Heart left ventricle (tissue), 16 donors: ENCODE data around the gene CABLES2. TPM values are rescaled to one million over a fixed set of nuclear protein-coding genes. Genes with fewer than 3 reads are reported as not detected.
A peak's percentile ranks its signal among the peaks of the same experiment; 100 is the strongest.

Experiments used
- ATAC-seq, 4 donors: fragments of 200-7000 bp; cut with Tn5 transposase; one replicate each; pipeline ENCODE4 v1.9.1; 2020 to 2022; ENCODE audit warnings: moderate library complexity in 4 of 4, mild to moderate bottlenecking in 3 of 4, moderate number of reproducible peaks in 1 of 4
- DNase-seq, 5 donors: peaks; one replicate each; pipeline ENCODE4 v3.0.0-alpha.2; 2020
- H3K27ac ChIP-seq, 12 donors: fragments of 200-600 bp; sonication (generic) in 4 of 12; one replicate each; pipeline versions ENCODE4 v1.5.0 to v1.8.0; 2016 to 2022; ENCODE audit warnings: mild to moderate bottlenecking in 2 of 12
- H3K27me3 ChIP-seq, 9 donors: fragments of 200-600 bp; sonication (generic) in 2 of 9; one replicate each; pipeline versions ENCODE4 v1.5.1 to v1.8.0; 2016 to 2022; ENCODE audit warnings: mild to moderate bottlenecking in 3 of 9
- H3K36me3 ChIP-seq, 9 donors: fragments of 200-600 bp; sonication (generic) in 2 of 9; one replicate each; pipeline versions ENCODE4 v1.5.0 to v1.8.0; 2018 to 2022; ENCODE audit warnings: mild to moderate bottlenecking in 2 of 9
- H3K4me1 ChIP-seq, 12 donors: fragments of 200-600 bp; sonication (generic) in 4 of 12; one replicate each; pipeline versions ENCODE4 v1.5.0 to v1.8.0; 2016 to 2022; ENCODE audit warnings: mild to moderate bottlenecking in 3 of 12
- H3K4me3 ChIP-seq, 12 donors: fragments of 200-600 bp; sonication (generic) in 4 of 12; one replicate each; pipeline versions ENCODE4 v1.5.0 to v1.8.0; 2017 to 2022; ENCODE audit warnings: mild to moderate bottlenecking in 9 of 12, moderate library complexity in 4 of 12
- H3K9me3 ChIP-seq, 12 donors: fragments of 200-600 bp; sonication (generic) in 4 of 12; one replicate each; pipeline versions ENCODE4 v1.5.0 to v1.8.0; 2016 to 2022; ENCODE audit warnings: mild to moderate bottlenecking in 1 of 12
- CTCF ChIP-seq, 12 donors: fragments of 200-600 bp; sonication (generic) in 4 of 12; IDR thresholded peaks; one replicate each; pipeline versions ENCODE4 v1.5.0 to v1.8.0; 2018 to 2022; ENCODE audit warnings: antibody characterized with exemption in 12 of 12, mild to moderate bottlenecking in 5 of 12
- POLR2A ChIP-seq, 2 donors: fragments of 450-650 bp; IDR thresholded peaks; one replicate each; pipeline ENCODE4 v1.6.1; 2017; ENCODE audit warnings: antibody characterized with exemption in 2 of 2, mild to moderate bottlenecking in 2 of 2, moderate library complexity in 2 of 2
- WGBS, 4 donors: extraction: QIAGEN DNeasy Blood & Tissue Kit in 2 of 4; methylation state at CpG; one replicate each; pipeline versions ENCODE4 v1.1.5 to v1.1.7; 2013 to 2018; 5-methylcytosine and 5-hydroxymethylcytosine counted together
- intact Hi-C, 10 donors: fragments of 100-400 bp; cut with DNase I; formaldehyde crosslinking; loops; one replicate each; pipeline versions ENCODE4 v1.11.1 to v1.14.2; 2022
- polyA plus RNA-seq, 2 donors: library from polyadenylated mRNA; stranded (reverse); fragments of 200-250 nt; gene quantifications; one replicate each; pipeline ENCODE4 v1.2.3, GENCODE V29; 2013
- total RNA-seq, 9 donors: library from RNA; depleted of rRNA in 2 of 9; stranded (reverse); fragments of >200 nt in 2 of 9; fragmentation: NEBNext Ultra II Directional in 3 of 9; extraction: Animal tissue kit (Norgen Biotek cat#: 25700) in 3 of 9; gene quantifications; one replicate each; pipeline versions ENCODE4 v1.1.0 to v1.2.4, GENCODE V29; 2016 to 2023
- donor health status: ischemic (EF 13 %, LVEDD 7.1; RV severe dilation, severe dysfunction).
- donor health status: healthy with polysubstance abuse.
- donor health status: DM: no; HTN: yes; CAD: no.
- donor health status: DM: no; HTN: no; CAD: no.
- donor health status: ischemic (EF 25% LVEDD 6.9; RV normal size, moderate dysfunction).
- donor health status: ischemic (EF 25% LVEDD 5.7; RV mildly dilated, moderate dysfunction).
- donor health status: healthy.
- donor health status: DM: yes; HTN: yes; CAD: no.
- donor health status: ischemic (EF 35%, LVEDD 5.7; RV mildly dilated, moderate dysfunction).
- donor health status: nonischemic (EF 11% LVEDD 7.7; RV severe dilation, severe dysfunction).
- donor health status: DM: yes; HTN: yes; CAD: no.
- donor health status: PGD.
- donor health status: ischemic (EF 29% LVEDD 5.4; RV normal size, mild dysfunction).
- donor health status: nonischemic (EF 23%, LVEDD 6.1; RV moderate dilation, normal function).

Gene CABLES2
- total and polyA plus RNA-seq, 11 donors, result 2.9 to 12.0 (median 8.8) TPM

GRCh38 chr20:62424249-62425107 is 17.4 kb upstream of the CABLES2 start:
- 50 to 59% (median 52%) methylated on average over 13 to 23 of the region's 23 CpGs for WGBS, 4 donors
- intact Hi-C loops, result loop anchor here in 1 of 10 donors (10.0 kb wide), 1 partner anchor 190 kb away; no protein-coding TSS in a partner anchor
- Histone ChIP-seq H3K27me3 (peaks cover 0 to 24% (median 7%) of the 10 kb centered on the region in 9 donors), H3K36me3 (no peaks in the 10 kb centered on the region), H3K4me1 (peaks cover 0 to 2% (median 0%) of the 10 kb centered on the region in 12 donors), H3K27ac (no peak overlapping the region), H3K9me3 (no peaks in the 10 kb centered on the region), H3K4me3 (no peak overlapping the region)
- TF ChIP-seq POLR2A (IDR thresholded peaks at IDR 0.05) (no peak), CTCF (IDR thresholded peaks at IDR 0.05) (no peak)
- ATAC-seq (peak in 1 of 4 donors; percentile 50), DNase-seq (no peak)

GRCh38 chr20:62423326-62423706 is 16.2 kb upstream of the CABLES2 start:
- intact Hi-C loops, result loop anchor here in 1 of 10 donors (10.0 kb wide), 1 partner anchor 191 kb away; no protein-coding TSS in a partner anchor
- Histone ChIP-seq H3K36me3 (no peaks in the 10 kb centered on the region), H3K9me3 (no peaks in the 10 kb centered on the region), H3K27me3 (peaks cover 0 to 24% (median 7%) of the 10 kb centered on the region in 9 donors), H3K27ac (no peak overlapping the region), H3K4me3 (no peak overlapping the region), H3K4me1 (peaks cover 0 to 2% (median 0%) of the 10 kb centered on the region in 12 donors)
- no peak for DNase-seq
- WGBS, 4 donors, result 46 to 60% (median 52%) methylated on average over 4 to 10 of the region's 10 CpGs
- ATAC-seq, result no peak
- TF ChIP-seq POLR2A (IDR thresholded peaks at IDR 0.05) (no peak), CTCF (IDR thresholded peaks at IDR 0.05) (no peak)

GRCh38 chr20:62422636-62423325 is 15.7 kb upstream of the CABLES2 start:
- Histone ChIP-seq H3K27ac (no peak overlapping the region), H3K36me3 (no peaks in the 10 kb centered on the region), H3K27me3 (peaks cover 0 to 24% (median 7%) of the 10 kb centered on the region in 9 donors), H3K4me3 (no peak overlapping the region), H3K4me1 (peaks cover 0 to 2% (median 0%) of the 10 kb centered on the region in 12 donors), H3K9me3 (no peaks in the 10 kb centered on the region)
- intact Hi-C loops, result loop anchor here in 1 of 10 donors (10.0 kb wide), 1 partner anchor 192 kb away; no protein-coding TSS in a partner anchor
- DNase-seq (no peak), ATAC-seq (no peak)
- TF ChIP-seq CTCF (IDR thresholded peaks at IDR 0.05), result no peak
- no peak for TF ChIP-seq POLR2A (IDR thresholded peaks at IDR 0.05)
- WGBS, 4 donors, result 81 to 88% (median 83%) methylated on average over 19 to 20 of the region's 20 CpGs

GRCh38 chr20:62421716-62421990 is 14.6 kb upstream of the CABLES2 start:
- Histone ChIP-seq H3K4me3 (no peak overlapping the region), H3K36me3 (no peaks in the 10 kb centered on the region), H3K27me3 (peaks cover 0 to 24% (median 7%) of the 10 kb centered on the region in 9 donors), H3K9me3 (no peaks in the 10 kb centered on the region), H3K27ac (no peak overlapping the region), H3K4me1 (peaks cover 0 to 2% (median 0%) of the 10 kb centered on the region in 12 donors)
- 86 to 97% (median 89%) methylated on average over 4 to 6 of the region's 6 CpGs for WGBS, 4 donors
- ATAC-seq (no peak), DNase-seq (no peak)
- intact Hi-C loops, result loop anchor here in 1 of 10 donors (10.0 kb wide), 1 partner anchor 193 kb away; no protein-coding TSS in a partner anchor
- TF ChIP-seq CTCF (IDR thresholded peaks at IDR 0.05) (no peak), POLR2A (IDR thresholded peaks at IDR 0.05) (no peak)
